Ramos (cell line): Measurements from ENCODE around the gene FAM98C.
"Not testable (repeated sequence)": the region's sequence is repeated elsewhere in the genome, so short reads cannot be mapped to it uniquely, and the experiment has no call there.

Source experiments
- in situ Hi-C: fragments of 300-500 bp; cut with MboI; formaldehyde crosslinking; loops from one replicate; pipeline ENCODE4 v1.14.3; 2022; ENCODE audit warnings: low sequenced_read_pairs; ENCODE audit not compliant: unreplicated experiment

FAM98C gene

GRCh38 chr19:38420935-38421334 lies 18.0 kb downstream of the FAM98C start:
- in situ Hi-C loops: loop anchor here (25.0 kb wide), 1 partner anchor 516 kb away; the partner anchor contains the start of genes MRPS12 and SARS2

- in situ Hi-C loops: loop anchor here (25.0 kb wide), 1 partner anchor 515 kb away; the partner anchor contains the start of genes MRPS12 and SARS2
Measured at GRCh38 chr19:38421856-38422255, 19.0 kb downstream of the FAM98C start.

GRCh38 chr19:38422438-38422837 lies 19.5 kb downstream of the FAM98C start:
- in situ Hi-C loops: loop anchor here (25.0 kb wide), 1 partner anchor 515 kb away; the partner anchor contains the start of genes MRPS12 and SARS2

GRCh38 chr19:38424272-38424671 lies 21.4 kb downstream of the FAM98C start:
- in situ Hi-C loops: loop anchor here (25.0 kb wide), 1 partner anchor 513 kb away; the partner anchor contains the start of genes MRPS12 and SARS2

DNA sequence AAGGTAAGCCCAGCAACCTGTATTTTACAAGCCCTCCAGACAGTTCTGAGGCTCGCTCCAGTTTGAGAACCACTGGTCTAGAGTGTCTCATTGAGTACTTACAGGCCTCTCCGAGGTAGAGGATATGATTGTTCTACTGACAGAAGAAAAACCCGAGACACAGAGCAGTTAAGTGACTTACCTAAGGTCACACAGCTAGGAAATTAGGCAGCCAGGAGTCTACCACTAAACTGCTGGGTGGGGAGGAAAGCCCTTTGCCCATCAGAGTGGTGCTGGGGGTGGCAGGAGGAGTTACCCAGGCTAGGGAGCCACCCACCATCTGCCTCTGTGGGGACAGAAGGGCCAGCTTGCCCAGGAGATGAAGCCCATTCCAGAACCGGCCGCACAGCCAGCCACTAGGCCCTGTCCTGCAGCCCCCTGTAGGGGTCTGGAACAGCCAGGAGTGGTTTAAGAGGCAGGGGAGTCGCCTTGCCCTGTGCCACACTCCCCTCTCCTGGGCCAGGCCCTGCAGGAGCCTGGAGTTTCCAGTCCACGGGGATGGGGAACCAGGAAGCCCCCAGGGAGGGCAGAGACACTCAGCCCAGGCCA lies 22.4 kb downstream of the FAM98C start:
- in situ Hi-C loops: no loop called here

DNA sequence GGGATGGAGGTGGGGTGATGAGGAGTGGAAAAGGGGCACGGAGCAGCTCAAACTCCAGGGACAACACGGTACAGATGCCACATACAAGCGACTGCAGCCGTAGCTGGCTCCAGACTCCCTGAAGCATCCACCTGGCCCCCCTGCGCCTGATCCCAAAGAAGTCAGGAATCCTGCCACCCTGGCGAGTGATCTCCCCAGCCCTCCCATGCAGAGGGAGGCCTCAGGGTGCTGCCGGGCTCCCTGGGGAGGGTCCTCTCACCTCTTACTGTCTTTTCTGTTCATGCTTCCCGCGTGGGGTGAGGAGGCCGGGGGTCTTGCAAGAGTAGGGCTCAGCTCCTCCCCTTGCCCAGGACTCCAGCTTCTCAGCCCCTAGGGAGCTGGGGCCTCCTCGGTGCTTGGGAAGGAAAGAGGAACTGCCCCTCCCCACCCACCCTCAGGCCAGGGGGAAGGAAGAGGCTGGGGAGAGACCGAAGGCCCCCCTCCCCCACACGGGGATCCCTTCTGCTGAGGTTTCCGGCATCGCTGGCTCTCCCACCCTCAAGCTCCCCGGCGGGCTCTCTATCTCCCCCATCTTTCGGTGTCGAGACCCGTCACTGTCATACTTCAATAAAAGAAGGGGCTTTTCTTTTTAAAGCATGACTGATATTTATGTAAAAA lies 23.0 kb downstream of the FAM98C start, which contains the start of gene RASGRP4:
RASGRP4 (minus strand) TSS at position 410 of the 657 bp plus-strand sequence; CDS start at position 282, 128 bp downstream.
- in situ Hi-C loops: no loop called here

DNA sequence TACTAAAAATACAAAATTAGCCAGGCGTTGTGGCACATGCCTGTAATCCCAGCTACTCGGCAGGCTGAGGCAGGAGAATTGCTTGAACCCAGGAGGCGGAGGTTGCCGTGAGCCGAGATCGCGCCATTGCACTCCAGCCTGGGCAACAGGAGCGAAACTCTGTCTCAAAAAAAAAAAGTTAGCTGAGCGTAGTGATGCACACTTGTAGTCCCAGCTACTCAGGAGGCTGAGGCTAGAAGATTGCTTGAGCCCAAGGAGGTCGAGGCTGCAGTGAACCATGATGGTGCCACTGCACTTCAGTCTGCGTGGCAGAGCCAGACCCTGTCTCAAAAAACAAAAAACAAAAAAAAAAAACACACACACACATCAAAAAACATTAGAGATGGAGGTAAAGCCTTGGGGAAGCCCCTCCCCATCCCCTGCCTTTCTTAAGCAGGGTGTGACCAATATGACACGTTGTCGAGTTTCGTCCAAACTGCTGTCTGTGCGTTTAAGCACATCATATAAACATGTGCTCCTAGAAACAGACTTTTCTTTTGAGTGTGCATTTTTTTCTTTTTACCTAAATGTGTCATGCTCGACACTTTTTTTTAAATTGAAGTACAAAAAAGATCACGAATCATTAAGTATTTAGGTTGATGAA lies 24.3 kb downstream of the FAM98C start:
- in situ Hi-C loops: not testable (repeated sequence)

- in situ Hi-C loops: no loop called here
Measured at GRCh38 chr19:38429055-38429810, 26.3 kb downstream of the FAM98C start.

GRCh38 chr19:38429811-38430156 lies 26.9 kb downstream of the FAM98C start:
- in situ Hi-C loops: no loop called here

- in situ Hi-C loops: no loop called here
Measured at GRCh38 chr19:38430931-38431330, 28.0 kb downstream of the FAM98C start.

DNA sequence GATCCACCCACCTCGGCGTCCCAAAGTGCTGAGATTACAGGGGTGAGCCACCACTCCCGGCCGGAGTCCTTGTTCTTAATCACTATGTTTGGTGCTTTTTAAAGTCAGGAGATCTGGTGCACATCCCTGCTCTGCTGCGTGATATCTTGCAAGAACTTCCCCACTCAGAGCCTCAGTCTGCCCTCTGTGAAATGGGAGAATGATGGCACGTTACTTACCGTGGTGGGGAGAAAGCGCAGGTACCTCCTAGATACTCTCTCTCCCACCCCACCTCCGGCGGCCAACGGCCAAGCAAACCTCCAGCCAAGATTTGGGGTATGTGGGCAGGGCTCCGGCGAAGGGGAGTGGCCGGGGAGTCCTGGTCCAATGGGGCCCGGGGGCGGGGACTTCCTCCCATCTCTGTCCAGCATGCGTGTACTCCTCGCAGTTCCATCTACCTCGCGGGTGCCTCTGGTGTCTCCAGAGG lies 30.4 kb downstream of the FAM98C start, which contains the start of gene RYR1:
RYR1 (plus strand) TSS at position 424 of the 466 bp plus-strand sequence. CDS start 139 bp downstream, outside the sequence.
- in situ Hi-C loops: no loop called here

GRCh38 chr19:38434549-38435051 lies 31.7 kb downstream of the FAM98C start:
- in situ Hi-C loops: no loop called here

- in situ Hi-C loops: no loop called here
Measured at GRCh38 chr19:38437295-38437694, 34.4 kb downstream of the FAM98C start.

GRCh38 chr19:38437917-38438316 lies 35.0 kb downstream of the FAM98C start:
- in situ Hi-C loops: no loop called here

DNA sequence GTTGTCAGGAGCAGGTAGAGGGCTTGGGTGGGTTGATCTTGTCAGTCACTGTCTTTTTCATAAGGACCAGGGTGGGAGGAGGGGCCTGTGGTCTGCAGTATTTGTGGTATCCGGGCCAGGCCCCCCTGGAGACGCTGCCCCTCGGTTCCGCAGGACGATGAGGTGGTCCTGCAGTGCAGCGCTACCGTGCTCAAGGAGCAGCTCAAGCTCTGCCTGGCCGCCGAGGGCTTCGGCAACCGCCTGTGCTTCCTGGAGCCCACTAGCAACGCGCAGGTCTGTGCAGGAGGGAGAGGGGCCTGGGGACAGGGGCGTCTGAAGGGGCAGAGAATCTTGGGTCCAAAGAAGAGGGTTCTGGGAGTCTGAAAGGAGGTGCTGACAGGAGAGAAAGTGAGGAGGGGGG lies 37.7 kb downstream of the FAM98C start:
- in situ Hi-C loops: no loop called here

DNA sequence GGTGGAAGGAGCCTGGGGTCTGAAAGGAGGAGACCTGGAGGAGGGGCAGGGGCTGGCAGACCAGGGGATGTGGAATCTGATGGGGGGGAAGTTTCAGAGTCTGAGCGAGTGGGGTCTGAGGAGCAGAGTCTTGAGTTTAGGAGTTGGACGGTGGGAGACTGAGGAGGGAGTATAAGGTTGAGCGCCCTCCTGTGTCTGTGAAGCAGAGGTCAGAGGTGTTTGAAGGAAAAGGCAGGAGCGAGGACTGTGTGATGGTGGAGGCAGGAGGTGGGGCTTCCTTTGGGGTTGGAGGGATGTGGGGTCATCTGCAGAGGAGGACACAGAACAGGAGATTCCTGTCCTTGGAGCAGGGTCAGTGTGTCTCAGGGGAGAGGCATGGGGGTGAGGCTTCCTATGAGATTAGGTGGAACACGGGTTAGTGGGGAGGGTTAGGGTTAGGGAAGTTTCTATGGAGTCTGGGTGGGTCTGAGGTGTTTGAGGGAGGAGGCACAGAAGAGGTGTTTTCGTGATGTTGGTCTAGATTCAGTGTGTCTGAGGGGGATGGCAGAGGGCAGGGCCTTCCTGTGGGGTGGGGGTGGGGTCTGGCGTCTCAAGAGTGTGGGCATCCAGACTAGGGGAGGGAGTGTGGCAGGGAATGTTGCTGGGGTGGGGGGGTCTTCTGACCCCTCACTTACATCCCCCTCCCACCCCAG lies 38.9 kb downstream of the FAM98C start:
- in situ Hi-C loops: no loop called here

- in situ Hi-C loops: no loop called here
Measured at GRCh38 chr19:38442736-38443135, 39.8 kb downstream of the FAM98C start.

GRCh38 chr19:38443458-38443999 lies 40.6 kb downstream of the FAM98C start:
- in situ Hi-C loops: no loop called here

DNA sequence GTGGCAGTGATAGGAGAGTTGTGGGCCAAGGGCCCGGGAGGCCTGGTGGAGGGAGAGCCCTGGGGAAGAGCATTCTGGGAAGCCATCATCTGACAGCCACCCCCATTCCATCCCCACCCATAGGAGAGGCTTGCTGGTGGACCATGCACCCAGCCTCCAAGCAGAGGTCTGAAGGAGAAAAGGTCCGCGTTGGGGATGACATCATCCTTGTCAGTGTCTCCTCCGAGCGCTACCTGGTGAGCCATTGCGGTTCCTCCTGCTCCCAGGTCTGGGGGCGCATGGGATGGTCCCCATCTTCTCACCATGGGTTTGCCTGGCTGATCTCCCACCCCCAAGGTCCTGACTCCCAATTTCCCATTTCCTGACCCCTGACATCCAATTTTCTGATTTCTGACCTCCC lies 41.1 kb downstream of the FAM98C start:
- in situ Hi-C loops: no loop called here
